ENCODE measurements around the gene NUCKS1. TPM values are rescaled to one million over a fixed set of nuclear protein-coding genes. Genes with fewer than 3 reads are reported as not detected.
"Not testable (repeated sequence)": the region's sequence is repeated elsewhere in the genome, so short reads cannot be mapped to it uniquely, and the experiment has no call there.

NUCKS1 gene
- total RNA-seq, 4 donors from 2014 or later = 54.8 to 84.8 (median 71.2) TPM

DNA sequence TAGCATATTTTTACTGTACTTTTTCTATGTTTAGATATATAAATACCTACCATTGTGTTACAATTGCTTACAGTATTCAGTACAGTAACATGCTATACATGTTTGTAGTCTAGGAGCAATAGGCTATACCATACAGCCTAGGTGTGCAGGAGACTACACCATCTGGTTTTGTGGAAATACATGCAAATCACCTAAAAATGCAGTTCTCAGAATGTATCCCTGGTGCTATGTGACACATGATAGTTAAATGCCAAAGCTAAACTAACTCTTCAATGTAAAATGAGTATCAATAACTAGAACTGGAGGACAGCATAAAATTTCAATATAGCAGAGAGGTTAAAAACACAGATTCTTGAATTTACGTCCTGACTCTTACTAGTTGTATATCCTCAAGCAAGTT is 14.8 kb downstream of the NUCKS1 start:
- DNase-seq (ENCODE audit: low spot score) = no peak
- TF ChIP-seq, protein P1, sequence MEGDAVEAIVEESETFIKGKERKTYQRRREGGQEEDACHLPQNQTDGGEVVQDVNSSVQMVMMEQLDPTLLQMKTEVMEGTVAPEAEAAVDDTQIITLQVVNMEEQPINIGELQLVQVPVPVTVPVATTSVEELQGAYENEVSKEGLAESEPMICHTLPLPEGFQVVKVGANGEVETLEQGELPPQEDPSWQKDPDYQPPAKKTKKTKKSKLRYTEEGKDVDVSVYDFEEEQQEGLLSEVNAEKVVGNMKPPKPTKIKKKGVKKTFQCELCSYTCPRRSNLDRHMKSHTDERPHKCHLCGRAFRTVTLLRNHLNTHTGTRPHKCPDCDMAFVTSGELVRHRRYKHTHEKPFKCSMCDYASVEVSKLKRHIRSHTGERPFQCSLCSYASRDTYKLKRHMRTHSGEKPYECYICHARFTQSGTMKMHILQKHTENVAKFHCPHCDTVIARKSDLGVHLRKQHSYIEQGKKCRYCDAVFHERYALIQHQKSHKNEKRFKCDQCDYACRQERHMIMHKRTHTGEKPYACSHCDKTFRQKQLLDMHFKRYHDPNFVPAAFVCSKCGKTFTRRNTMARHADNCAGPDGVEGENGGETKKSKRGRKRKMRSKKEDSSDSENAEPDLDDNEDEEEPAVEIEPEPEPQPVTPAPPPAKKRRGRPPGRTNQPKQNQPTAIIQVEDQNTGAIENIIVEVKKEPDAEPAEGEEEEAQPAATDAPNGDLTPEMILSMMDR (IDR thresholded peaks at IDR 0.05) = no peak
- no peak for ATAC-seq (ENCODE audit: low FRiP score)

GRCh38 chr1:205733438-205734175 is 16.4 kb downstream of the NUCKS1 start:
- TF ChIP-seq, protein P1 (IDR thresholded peaks at IDR 0.05) = no peak
- ATAC-seq (ENCODE audit: low FRiP score) (no peak), DNase-seq (ENCODE audit: low spot score) (no peak)

- TF ChIP-seq, protein P1 (IDR thresholded peaks at IDR 0.05) = no peak
- no peak for DNase-seq (ENCODE audit: low spot score)
- ATAC-seq (ENCODE audit: low FRiP score) = no peak
These were observed 19.9 kb downstream of the NUCKS1 start for GRCh38 chr1:205729945-205730610.

DNA sequence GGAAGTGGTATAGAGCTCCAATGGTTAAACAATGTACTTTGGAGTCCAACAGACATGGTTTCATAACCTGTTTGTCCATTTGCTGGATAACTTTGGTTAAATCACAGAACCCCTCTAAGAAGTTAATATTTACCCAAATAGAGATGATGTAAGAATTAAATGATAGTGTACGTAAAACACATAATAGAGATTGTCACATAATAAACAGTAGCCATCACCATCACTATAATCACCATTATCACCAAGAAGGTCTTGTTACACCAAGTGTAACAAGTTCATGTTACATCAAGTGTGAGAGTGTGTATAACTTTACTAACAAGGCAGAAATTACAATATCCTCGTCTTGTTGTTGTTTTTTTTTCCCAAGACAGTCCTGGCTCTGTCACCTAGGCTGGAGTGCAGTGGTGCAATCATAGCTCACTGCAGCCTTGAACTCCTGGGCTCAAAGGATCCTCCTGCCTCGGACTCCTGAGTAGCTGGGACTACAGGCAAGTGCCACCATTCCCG is 23.3 kb downstream of the NUCKS1 start:
- TF ChIP-seq, protein P1 (IDR thresholded peaks at IDR 0.05) = no peak
- DNase-seq (ENCODE audit: low spot score) (no peak), ATAC-seq (ENCODE audit: low FRiP score) (no peak)

GRCh38 chr1:205725514-205725913 is 24.5 kb downstream of the NUCKS1 start:
- ATAC-seq (ENCODE audit: low FRiP score) (no peak), DNase-seq (ENCODE audit: low spot score) (no peak)
- TF ChIP-seq, protein P1 (IDR thresholded peaks at IDR 0.05) = no peak

GRCh38 chr1:205720740-205721139 is 29.2 kb downstream of the NUCKS1 start:
- DNase-seq (ENCODE audit: low spot score); ATAC-seq (ENCODE audit: low FRiP score): not testable (repeated sequence)

DNA sequence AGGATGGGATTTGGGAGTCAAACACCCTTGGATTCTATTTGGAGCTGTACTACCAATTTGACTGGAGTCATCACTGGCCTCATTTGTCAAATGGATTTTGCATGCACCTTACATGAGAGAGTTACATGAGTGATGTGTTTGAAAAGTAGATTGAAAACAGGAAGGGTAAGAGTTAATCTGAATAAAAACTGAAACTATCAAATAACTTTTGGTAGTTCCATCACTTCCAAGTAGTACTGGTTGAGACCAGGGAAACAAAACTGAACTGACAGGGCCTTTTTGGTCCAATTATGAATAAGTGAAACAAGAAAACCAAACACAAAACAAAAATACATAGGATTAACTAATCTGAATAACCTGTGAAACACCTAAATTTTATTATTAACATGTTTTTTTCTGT is 30.2 kb downstream of the NUCKS1 start:
- TF ChIP-seq, protein P1 (IDR thresholded peaks at IDR 0.05) = no peak
- no peak for DNase-seq (ENCODE audit: low spot score)

More for the DNA sequence above, 30.2 kb downstream of the NUCKS1 start:
- no peak for ATAC-seq (ENCODE audit: low FRiP score)

Measured in omental fat pad (tissue), 4 donors.